Fibroblast of skin of abdomen (primary cell): ENCODE measurements around the gene TIMP2. TPM values are rescaled to one million over a fixed set of nuclear protein-coding genes. Genes with fewer than 3 reads are reported as not detected.
"Not testable (repeated sequence)": the region's sequence is repeated elsewhere in the genome, so short reads cannot be mapped to it uniquely, and the experiment has no call there.

Experiments used
- DNase-seq: peaks from one replicate; pipeline ENCODE4 v3.0.0-alpha.2; 2013
- polyA plus RNA-seq, 2 experiments: library from polyadenylated mRNA; unstranded; fragments of 120-200 nt; gene quantifications; one replicate each; pipeline ENCODE4 v1.2.1, GENCODE V29; 2013; ENCODE audit not compliant: insufficient read length in 2 of 2

Gene TIMP2, protein sequence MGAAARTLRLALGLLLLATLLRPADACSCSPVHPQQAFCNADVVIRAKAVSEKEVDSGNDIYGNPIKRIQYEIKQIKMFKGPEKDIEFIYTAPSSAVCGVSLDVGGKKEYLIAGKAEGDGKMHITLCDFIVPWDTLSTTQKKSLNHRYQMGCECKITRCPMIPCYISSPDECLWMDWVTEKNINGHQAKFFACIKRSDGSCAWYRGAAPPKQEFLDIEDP
- polyA plus RNA-seq (2013, experiment 1 of 2; ENCODE audit: insufficient read length) = 897 TPM
- 893 TPM for polyA plus RNA-seq (2013, experiment 2 of 2; ENCODE audit: insufficient read length)

DNA sequence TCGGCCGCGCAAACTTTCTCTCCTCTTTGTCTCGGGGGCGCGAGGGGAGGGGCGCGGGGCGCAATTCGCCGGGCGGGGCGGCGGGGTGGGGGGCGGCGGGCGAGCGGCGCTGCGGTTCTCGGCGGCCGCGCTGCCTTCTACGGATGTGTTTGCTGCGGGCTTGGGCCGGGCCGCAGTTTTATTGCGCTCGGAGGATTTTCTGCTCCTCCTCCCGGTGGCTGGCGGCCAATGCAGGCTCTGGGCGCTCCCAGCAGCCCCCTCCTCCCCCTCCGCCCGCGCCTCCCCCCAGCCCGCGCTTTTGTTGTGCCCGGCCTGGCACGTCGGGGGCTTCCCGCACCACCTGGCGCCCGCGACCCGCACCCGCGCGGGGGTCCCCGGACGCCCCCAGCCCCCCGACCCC lies at the start of gene TIMP2:
Gene TIMP2, minus strand, starts transcription at position 154 of the 400 bp plus-strand sequence. CDS start 299 bp downstream, outside the sequence.
- peak; percentile 90 for DNase-seq

DNA sequence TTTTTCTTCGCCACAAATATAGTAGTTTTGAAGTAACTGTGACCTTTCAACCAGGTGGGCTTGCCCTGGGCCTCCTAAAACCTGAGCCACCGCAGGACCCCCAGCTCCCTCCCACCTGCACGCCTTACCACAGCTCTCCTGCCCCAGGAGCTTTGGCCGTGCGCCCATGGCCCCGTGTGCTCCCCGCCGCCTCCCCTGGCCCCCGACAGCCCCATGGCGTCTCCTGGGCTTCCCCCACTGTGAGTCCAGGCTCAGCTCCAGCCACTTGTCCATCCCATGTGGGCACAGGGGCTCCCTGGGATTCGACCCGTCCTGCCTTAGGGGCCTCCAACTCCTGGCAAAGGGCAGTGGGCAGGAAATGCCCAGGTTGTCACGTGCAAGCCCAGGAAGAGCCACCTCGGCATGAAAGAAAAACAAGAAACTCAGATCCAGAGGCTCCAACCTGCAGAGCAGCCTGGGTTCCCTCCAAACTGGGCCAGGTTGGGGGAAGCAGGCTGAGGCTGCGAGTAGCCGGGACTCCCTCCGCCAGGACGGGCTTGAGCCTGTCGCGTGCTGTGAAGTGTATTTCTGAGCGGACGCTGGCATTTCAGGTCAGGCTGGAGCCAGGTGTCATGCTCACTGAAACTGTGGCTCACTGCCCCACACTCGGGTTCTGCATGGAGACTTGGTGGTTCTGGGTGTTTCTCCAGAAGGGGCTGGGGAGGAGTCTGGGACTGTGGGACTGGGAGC lies 48.8 kb upstream of the TIMP2 start:
- DNase-seq = no peak

DNA sequence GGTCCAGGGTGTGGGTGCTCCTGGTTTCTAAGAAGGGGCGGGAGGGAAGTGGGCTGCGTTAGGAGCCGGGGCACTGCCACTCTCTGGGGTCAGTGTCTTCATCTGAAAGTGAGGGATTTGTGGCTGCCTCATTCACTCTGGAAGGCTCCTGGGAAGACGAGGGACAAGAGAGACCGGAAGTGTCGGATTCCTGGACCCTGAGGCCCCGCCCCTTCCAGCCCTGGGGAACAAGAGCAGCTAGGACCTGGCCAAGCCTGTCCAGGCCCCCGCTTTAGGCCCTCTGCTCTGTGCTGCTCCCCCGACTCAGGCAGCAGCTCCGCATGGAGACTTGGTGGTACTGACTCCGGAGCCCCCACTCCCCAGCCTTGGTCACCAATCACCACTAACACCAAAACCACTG lies 48.0 kb upstream of the TIMP2 start:
- DNase-seq = no peak

DNA sequence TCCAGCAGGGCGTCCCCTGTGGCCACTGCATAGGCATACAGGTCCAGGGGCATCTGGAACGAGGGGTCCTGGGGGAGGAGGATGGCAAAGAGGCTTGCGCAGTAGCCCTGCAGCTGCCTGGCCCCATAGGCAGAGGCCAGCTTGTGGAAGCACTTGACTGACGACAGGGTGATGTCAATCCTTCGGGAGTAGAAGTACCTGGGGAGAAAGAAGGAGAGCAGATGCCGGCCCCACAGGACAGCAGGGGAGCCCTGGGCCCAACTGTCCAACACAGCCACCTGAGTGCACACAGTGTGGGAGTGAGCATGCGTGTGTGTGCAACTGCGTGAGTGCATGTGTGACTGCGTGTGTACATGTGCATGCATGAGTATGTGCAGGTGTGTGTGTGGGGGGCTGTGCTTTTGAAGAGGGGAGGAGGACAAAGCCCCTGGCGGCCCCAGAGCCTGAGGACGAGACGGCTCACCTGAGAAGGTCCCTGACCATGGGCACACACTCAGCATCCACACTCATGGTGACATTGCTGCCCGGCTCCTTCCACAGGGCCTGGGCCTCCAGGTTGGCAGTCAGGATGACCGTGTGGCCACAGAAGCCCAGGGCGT lies 47.4 kb upstream of the TIMP2 start:
- no peak for DNase-seq

DNA sequence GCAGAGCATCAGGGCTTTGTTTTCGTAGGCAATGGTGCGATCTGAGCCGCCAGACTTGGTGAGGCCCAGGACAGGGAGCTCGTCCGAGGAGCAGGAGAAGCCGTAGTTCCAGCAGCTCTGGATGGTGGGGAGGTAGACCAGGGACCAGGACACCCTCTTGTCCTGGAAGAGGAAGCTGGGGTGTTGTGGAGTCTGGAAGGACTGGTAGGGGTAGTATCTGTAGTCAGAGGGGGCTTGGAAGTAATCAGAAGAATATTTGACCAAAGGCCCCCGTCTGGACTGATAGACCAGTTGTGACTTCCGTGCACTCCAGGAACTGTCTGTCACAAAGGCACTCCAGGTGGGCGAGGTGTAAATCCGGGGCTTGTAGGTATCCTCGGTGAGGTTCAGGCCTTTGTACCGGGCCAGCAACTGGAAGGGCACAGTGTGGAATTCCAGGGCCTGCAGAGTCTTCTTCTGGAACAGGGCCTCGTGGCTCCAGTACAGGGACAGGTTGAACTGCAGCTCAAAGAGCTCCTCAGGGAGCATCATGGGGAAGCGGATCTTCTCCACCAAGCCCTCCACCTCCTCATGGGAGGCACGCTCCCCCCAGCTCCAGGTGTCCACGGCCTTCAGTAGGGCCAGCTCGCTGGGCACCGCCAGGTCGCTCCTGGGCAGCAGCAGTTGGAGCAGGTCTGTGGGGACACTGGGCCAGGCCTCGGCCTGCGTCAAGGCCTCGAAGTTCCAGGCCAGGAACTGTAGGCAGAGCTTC lies 46.7 kb upstream of the TIMP2 start:
- DNase-seq = no peak

DNA sequence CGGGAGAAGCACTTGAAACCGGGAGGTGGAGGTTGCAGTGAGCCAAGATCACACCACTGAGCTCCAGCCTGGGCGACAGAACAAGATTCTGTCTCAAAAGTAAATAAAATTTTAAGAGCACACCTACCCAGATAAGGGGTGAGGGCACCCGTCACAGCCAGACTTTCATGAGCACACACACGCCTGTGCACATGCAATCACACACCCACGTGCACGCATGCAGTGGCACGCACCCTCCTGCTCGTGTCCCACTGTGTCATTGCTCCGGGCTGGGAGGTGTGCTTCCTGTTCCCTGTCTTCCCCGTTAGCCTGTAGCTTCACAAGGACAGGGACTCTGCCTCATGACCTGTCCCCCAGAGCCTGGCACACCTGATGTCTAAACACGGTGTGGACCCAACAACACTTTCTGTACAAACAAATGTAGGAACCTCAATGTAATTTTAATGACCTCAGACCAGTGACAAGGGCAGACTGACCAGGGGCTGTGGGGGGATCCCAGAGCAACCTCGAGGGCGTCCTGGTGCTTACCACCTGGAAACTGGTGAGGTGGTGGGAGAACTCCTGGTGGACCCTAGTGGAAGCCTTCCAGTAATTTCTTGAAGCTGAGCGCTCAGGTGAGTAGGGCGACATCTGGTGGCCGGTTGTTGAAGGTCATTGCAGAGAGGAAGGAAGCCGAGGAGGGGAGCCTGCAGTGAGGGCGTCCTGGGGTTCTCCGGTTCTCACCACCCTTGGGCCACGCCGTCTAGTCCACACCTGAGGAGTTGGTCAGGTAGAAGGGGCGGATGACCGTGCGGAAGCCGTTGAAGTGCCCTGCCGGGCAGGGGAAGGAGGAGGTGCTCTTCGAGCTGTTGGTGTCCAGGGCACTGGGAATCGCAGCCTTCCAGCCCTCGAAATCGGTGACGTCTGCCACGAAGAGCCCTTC lies 45.9 kb upstream of the TIMP2 start:
- peak; percentile 68 for DNase-seq

DNA sequence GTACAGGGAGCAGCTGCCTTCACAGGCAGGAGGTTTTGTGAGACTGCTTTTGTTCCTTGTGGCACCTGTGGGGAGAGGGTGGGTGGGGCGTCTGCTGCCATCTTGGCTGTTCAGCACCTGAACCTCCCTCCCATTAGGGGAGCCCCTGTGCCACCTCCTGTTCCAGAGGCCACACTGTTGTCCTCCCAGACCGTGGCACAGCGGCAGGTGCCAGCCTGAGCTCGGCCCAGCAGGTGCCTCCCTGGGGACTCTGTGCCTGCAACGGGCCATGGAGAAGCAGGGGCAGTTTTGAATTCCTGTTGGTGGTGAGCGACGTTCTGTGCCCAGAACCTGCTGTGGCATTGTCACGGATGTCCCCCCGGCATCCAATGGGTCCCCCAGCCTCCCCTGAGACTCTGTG lies 44.7 kb upstream of the TIMP2 start:
- DNase-seq = no peak

DNA sequence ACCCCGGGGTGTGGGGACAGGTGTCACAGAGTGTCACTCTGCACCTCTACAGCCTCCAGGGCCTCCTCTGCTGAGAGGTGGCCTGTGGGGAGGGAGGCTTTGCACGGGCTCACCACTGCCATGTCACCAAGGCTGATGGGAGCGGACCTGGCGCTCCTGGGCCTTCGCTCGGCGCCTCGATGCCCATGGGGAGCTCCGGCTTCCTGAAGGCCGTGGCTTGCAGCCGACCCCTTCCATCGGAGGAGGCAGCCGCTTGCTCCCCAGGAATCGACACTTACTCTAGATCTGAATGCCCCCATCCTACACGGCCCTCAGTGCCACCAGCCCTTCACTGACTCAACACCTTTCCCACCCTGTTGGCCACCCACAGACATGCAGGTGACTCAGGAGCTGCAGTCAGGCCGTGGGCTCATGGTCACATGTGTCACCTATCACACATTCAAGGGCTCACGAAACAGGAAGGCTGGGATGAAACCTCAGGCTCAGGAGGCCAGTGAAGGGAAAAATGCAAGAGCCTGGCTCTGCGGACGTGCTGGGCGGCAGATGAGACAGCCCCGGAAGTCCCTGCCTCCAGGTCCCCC lies 42.7 kb upstream of the TIMP2 start:
- no peak for DNase-seq

DNA sequence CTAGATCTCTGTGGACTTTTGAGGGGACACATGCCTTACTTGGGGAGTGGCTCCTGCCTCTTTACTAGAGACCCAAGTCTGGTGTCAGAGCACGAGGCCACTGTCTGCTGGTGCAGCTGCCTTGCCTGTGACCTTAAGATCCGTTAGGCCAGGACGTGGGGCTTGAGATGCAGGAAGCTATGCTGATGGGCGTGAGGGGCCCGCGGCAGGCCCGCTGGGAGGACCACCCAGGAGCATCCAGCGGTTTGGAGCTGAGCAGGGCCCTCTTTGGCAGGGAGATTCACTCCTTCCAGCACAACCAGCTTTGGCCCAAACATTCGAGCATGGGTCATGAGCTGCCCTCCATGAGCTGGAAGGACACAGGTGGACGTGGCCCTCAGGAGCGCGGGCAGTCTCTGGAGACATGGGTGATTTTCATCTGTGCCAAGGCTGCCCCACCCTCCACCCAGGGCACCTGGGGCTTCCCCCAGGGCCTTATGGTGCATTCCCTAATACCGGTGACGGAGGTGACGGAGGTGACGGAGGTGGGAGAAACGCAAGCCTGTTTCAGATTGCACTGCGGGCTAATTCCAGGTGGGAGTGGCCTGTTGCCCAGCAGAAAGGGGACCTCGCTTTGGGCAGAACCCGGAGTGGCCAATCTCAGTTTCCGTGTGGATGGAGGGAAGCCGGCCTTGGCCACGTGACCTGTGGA lies 41.9 kb upstream of the TIMP2 start:
- no peak for DNase-seq

DNA sequence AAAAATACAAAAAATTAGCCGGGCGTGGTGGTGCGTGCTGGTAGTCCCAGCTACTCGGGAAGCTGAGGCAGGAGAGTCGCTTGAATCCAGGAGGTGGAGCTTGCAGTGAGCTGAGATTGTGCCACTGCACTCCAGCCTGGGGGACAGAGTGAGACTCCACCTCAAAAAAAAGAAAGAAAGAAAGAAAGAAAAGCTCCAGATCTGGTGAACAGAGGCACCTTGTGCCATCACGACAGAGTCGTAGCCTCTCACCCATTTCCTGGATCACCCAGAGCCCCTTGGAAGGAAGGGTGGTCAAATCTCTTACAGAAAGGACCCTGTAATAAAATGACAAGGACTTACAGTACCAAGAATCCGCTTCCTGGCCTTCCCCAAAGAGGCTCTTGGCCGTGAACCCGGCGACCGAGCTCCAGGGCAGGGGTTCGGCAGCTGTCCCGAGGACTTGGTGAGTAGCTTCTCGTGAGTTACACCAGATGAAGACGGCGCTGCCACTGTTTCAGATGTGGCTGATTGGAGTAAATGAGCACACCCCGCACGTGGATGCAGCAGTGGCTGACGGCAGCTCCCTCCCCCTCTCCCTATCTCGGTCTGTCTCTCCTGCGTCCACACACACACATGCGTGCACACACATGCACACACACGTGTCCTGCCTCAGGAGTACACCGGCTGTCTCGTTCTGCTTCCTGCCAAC lies 41.1 kb upstream of the TIMP2 start:
- no peak for DNase-seq

DNA sequence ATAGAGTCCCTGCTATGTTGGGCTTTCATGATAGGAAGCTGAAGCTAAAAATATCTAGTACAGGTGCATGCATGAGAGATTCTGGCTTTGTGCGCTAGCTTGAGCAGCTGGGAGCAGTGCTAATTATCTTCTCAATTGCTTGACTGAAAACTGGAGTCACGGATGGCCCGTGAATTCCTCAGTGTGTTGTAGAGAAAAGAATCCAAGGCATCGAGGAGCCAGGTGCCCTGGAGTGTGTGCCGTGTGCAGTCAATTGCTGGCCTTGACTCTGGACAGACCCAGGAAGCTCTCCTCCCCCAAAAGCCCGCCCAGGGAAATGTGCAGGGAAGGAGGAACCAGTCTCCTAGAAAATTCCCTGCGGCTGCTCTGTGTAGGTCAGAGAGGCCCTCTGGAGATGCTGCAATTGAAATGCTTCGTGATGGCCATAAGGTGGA lies 40.3 kb upstream of the TIMP2 start:
- no peak for DNase-seq

DNA sequence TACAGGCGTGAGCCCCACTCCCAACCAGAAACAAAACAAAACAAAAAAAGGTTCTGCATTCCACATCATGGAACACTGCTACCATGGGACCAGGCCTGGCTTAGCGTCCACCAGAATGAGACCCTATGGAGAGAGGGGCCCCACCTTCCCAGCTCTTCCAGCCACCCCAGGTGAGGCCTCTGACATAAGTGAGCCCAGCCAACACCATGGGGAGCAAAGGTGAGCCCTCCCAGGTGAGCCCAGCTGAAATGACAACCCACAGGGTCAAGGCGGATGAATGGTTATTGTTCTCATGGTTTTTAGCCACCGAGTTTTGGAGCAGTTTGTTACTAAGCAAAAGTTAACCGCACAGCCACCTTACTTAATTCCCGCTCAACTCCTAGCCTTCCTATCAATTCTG lies 38.2 kb upstream of the TIMP2 start:
- no peak for DNase-seq

DNA sequence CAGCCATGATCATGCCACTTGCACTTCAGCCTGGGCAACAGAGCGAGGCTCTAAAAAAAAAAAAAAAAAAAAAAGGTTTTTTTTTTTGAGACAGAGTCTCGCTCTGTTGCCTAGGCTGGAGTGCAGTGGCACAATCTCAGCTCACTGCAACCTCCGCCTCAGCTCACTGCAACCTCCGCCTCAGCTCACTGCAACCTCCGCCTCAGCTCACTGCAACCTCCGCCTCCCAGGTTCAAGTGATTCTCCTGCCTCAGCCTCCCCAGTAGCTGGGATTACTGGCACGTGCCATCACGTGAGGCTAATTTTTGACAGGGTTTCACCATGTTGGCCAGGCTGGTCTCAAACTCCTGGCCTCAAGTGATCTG lies 37.8 kb upstream of the TIMP2 start:
- not testable (repeated sequence) for DNase-seq

DNA sequence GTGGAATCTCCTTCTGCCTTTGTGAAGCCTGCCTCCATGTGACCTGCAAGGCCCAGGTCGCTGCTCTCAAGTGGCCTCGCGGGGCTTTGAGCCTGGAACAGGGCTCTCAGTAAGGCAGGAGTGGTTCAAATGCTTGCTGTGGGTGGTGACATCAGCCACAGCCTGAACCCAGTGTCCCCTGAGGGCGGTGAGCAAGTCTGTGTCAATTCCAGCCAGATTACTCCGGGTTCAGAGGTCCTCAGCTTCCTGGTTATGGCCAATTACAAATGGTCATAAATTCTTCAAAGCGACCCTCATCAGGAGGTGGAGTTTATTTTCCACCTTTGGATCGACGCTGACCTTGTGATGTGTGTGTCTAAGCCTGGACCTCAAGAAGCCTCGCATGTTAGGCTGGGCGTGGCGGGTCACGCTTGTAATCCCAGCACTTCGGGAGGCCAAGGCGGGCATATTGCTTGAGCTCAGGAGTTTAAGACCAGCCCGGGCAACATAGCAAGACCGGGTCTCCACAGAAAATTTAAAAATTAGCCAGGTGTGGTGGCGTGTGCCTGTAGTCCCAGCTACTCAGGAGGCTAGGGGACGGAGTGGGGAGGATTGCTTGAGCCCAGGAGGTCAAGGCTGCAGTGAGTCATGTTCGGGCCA lies 37.3 kb upstream of the TIMP2 start:
- DNase-seq = no peak

DNA sequence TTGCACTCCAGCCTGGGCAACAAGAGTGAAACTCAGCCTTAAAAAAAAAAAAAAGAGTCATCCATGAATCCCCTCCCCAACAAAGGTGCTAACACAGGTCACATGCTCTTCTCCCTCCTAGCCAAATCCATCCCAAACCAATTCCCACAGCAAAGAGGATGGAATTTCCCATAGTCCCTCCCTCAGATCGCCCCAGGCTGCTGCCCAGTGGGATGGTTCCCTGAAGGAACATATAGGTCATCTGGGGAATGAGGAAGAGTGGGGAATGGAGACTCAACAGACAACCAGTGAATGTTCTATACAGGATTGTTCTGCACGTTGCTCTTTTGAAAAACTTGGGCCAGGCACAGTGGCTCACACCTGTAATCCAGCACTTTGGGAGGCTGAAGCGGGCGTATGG lies 36.4 kb upstream of the TIMP2 start:
- DNase-seq = no peak

DNA sequence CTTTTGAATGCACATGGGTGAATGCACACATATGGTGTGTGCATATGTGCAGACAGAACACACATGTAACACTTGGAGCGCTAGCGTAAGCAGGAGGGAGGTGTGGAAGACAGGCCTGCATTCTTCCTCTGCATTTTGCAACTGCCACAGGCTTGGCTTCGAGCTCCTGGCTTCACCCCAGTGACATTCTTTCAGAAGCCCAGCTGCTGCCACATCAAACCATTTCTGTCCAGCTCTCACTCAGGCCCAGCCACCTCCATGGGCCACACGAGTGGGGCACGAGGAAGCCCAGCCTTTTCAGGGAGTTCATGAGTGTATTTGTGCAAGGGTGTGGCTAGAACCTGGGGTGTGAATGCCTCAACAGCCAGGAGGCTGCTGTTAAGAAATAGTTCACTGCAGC lies 35.7 kb upstream of the TIMP2 start:
- peak; percentile 50 for DNase-seq

DNA sequence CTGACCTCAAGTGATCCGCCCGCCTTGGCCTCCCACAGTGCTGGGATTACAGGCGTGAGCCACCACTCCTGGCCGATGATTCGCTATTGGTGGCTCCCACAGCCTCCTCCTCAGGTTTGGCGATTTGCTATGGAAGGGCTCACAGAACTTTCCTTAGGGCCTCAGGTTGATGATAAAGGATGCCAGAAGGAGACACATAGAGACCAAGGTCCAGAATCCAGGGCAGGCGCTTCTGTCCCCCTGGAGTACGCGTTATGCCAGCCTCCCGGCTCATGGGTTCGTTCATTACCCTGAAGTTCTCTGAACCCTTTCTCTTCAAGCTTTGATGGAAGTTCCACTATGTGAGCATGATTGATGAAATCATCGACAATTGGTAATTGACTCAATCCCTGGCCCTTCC lies 34.6 kb upstream of the TIMP2 start:
- DNase-seq = no peak

DNA sequence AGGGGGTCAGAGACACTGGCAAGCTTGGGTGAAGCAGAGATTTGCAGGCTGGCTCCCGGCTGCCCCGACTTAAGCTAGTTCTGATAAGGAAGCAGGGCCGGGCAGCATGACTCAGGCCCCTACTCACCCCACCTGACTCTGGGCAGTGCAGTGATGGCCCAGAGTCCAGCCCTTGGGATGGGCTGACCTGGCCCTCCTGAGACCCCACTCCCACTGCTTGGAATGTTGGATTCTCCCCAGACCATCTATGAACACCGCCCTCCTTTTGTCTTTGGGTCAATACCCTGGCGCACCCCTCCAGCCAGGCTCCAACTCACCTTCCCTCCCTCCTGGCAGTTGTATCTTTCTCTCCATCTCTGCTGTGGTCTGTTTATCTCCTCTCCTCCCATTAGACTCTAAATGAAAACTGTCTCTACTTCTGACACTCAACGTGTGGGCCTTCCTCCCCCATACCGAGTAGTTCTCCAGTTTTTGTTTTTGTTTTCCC lies 33.5 kb upstream of the TIMP2 start:
- no peak for DNase-seq

DNA sequence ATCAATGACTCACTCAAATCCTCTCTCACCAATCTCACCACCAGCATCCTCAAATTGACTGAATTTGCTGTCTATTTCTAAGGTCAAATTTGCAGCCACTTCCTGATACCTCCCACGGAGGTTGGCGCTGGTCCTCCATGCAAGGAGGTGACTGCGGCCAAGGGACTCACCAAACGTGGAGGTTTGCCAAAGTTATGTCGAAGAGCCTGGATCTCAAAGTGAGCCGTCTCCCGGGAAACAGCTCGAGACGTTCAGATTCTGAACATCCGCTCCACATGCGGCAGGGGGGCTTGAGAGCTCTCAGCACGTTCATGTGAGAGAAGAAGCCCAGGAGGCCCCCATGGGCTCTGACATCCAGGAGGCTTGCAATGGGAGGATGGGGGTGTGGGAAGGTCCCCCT lies 31.9 kb upstream of the TIMP2 start:
- DNase-seq = peak; percentile 89

DNA sequence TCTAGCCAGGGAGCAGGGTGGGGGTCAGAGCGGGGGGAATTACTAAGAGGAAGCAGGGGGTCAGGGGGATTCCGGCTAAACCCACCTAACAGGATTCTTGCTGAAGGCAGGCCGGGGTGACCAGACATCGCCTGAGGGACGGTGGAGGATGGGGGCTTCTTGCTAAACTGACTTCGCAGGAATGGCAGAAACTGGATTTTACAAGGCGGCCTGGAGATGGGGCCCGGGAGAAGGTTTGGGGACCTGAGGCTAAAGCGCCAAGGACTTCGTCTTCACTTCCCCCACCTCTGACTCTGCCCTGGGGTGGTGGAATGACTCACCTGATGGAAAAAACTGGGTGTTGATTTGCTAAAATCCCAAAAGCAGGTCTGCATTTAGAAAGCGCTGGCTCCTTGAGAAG lies 31.1 kb upstream of the TIMP2 start:
- DNase-seq = no peak
